CD8-positive, alpha-beta memory T cell (primary cell): ENCODE results near the gene MIB1. TPM values are rescaled to one million over a fixed set of nuclear protein-coding genes. Genes with fewer than 3 reads are reported as not detected.

Source experiments
- CTCF ChIA-PET: fragments of 350-600 bp; sonication (Branson Sonifier 250); formaldehyde crosslinking; loops from one replicate; lab custom pipeline; 2021; ENCODE audit warnings: antibody characterized with exemption; lab: Charles Lee
- POLR2A ChIA-PET: fragments of 350-600 bp; sonication (Branson Sonifier 250); formaldehyde crosslinking; loops from one replicate; lab custom pipeline; 2021; ENCODE audit warnings: antibody characterized with exemption; lab: Charles Lee
- DNase-seq, 5 donors: peaks; one replicate each; pipeline versions ENCODE4 v3.0.0 to v3.0.0-alpha.2; 2020 to 2022; ENCODE audit warnings: mixed read lengths in 1 of 5
- H3K27ac ChIP-seq: one replicate; pipeline ENCODE4 v1.7.0; 2013; ENCODE audit warnings: low read depth, mild to moderate bottlenecking, low read length, moderate library complexity
- H3K27me3 ChIP-seq: 2 replicates; pipeline ENCODE4 v1.7.0; 2013; ENCODE audit warnings: low read length, mild to moderate bottlenecking; ENCODE audit not compliant: insufficient read depth, poor library complexity, severe bottlenecking
- H3K36me3 ChIP-seq: 2 replicates; pipeline ENCODE4 v1.7.0; 2013; ENCODE audit warnings: mild to moderate bottlenecking, low read length, moderate library complexity; ENCODE audit not compliant: insufficient read depth
- H3K4me1 ChIP-seq: 2 replicates; pipeline ENCODE4 v1.7.0; 2013; ENCODE audit warnings: mild to moderate bottlenecking, low read length, moderate library complexity; ENCODE audit not compliant: insufficient read depth
- H3K4me3 ChIP-seq: 2 replicates; pipeline ENCODE4 v1.7.0; 2013; ENCODE audit warnings: mild to moderate bottlenecking, low read length
- H3K9me3 ChIP-seq: 2 replicates; pipeline ENCODE4 v1.7.0; 2013; ENCODE audit warnings: mild to moderate bottlenecking, low read length
- H3K27ac Mint-ChIP-seq, 8 donors: one replicate each; pipeline ENCODE4 v1.8.0; 2020 to 2021; ENCODE audit warnings: mixed read lengths in 8 of 8, mild to moderate bottlenecking in 6 of 8, inconsistent platforms in 3 of 8, moderate library complexity in 3 of 8
- H3K27me3 Mint-ChIP-seq, 2 donors: one replicate each; pipeline ENCODE4 v1.8.0; 2020 to 2021; ENCODE audit warnings: mixed read lengths in 2 of 2, mild to moderate bottlenecking in 1 of 2, moderate library complexity in 1 of 2
- H3K36me3 Mint-ChIP-seq, 3 donors: one replicate each; pipeline ENCODE4 v1.8.0; 2020 to 2021; ENCODE audit warnings: mixed read lengths in 3 of 3, inconsistent platforms in 1 of 3, mild to moderate bottlenecking in 1 of 3
- H3K4me1 Mint-ChIP-seq, 3 donors: one replicate each; pipeline ENCODE4 v1.8.0; 2020 to 2021; ENCODE audit warnings: mixed read lengths in 3 of 3, inconsistent platforms in 1 of 3, mild to moderate bottlenecking in 1 of 3
- H3K4me3 Mint-ChIP-seq, 7 donors: one replicate each; pipeline ENCODE4 v1.8.0; 2020 to 2021; ENCODE audit warnings: mixed read lengths in 7 of 7, mild to moderate bottlenecking in 6 of 7, moderate library complexity in 4 of 7, inconsistent platforms in 2 of 7
- H3K9me3 Mint-ChIP-seq, 5 donors: one replicate each; pipeline ENCODE4 v1.8.0; 2020 to 2022; ENCODE audit warnings: mixed read lengths in 5 of 5, mild to moderate bottlenecking in 3 of 5, moderate library complexity in 2 of 5, inconsistent platforms in 1 of 5
- polyA plus RNA-seq: library from polyadenylated mRNA; unstranded; fragments of 300-500 nt; fragmentation: Illumina TruSeq; gene quantifications from one replicate; pipeline ENCODE4 v1.2.3, GENCODE V29; 2021
- total RNA-seq, 2 experiments: library from RNA; stranded (reverse); gene quantifications; one replicate each; pipeline ENCODE4 v1.2.3, GENCODE V29; 2021

MIB1 gene
- total and polyA plus RNA-seq, 3 experiments from 2014 or later, result 3.8 to 47.0 (median 45.8) TPM

- CTCF ChIA-PET, result no interaction called here
- POLR2A ChIA-PET, result no interaction called here
Measured at GRCh38 chr18:21858544-21858943, 118.0 kb downstream of the MIB1 start.

GRCh38 chr18:21864386-21864785 lies 123.8 kb downstream of the MIB1 start:
- Mint-ChIP-seq H3K27ac (no peak overlapping the region), H3K9me3 (no peaks in the 10 kb centered on the region), H3K4me1 (no peaks in the 10 kb centered on the region), H3K27me3 (no peaks in the 10 kb centered on the region), H3K4me3 (no peak overlapping the region), H3K36me3 (peaks cover 4 to 61% (median 13%) of the 10 kb centered on the region in 3 donors)
- Histone ChIP-seq H3K4me3 (no peak overlapping the region), H3K36me3 (peaks cover 7% of the 10 kb centered on the region), H3K27ac (no peak overlapping the region), H3K4me1 (no peaks in the 10 kb centered on the region), H3K9me3 (no peaks in the 10 kb centered on the region), H3K27me3 (no peaks in the 10 kb centered on the region)
- ChIA-PET POLR2A (no interaction called here), CTCF (no interaction called here)
- no peak for DNase-seq

More at GRCh38 chr18:21858544-21858943, 118.0 kb downstream of the MIB1 start:
- Mint-ChIP-seq H3K4me1 (no peaks in the 10 kb centered on the region), H3K9me3 (no peaks in the 10 kb centered on the region), H3K27me3 (no peaks in the 10 kb centered on the region), H3K4me3 (no peak overlapping the region), H3K27ac (no peak overlapping the region), H3K36me3 (peaks cover 4 to 75% (median 27%) of the 10 kb centered on the region in 3 donors)
- H3K36me3 ChIP-seq, result no peaks in the 10 kb centered on the region
- H3K27me3 ChIP-seq, result no peaks in the 10 kb centered on the region
- no peak overlapping the region for H3K27ac ChIP-seq
- no peaks in the 10 kb centered on the region for H3K9me3 ChIP-seq
- no peak overlapping the region for H3K4me3 ChIP-seq
- H3K4me1 ChIP-seq, result no peaks in the 10 kb centered on the region
- no peak for DNase-seq

- no peaks in the 10 kb centered on the region for H3K27me3 Mint-ChIP-seq
- ChIA-PET CTCF (no interaction called here), POLR2A (no interaction called here)
- Histone ChIP-seq H3K4me3 (no peak overlapping the region), H3K4me1 (no peaks in the 10 kb centered on the region), H3K27me3 (no peaks in the 10 kb centered on the region), H3K36me3 (peaks cover 7% of the 10 kb centered on the region), H3K9me3 (no peaks in the 10 kb centered on the region), H3K27ac (no peak overlapping the region)
- H3K36me3 Mint-ChIP-seq, result peaks cover 4 to 56% (median 11%) of the 10 kb centered on the region in 3 donors
- no peaks in the 10 kb centered on the region for H3K9me3 Mint-ChIP-seq
- no peak for DNase-seq
- H3K27ac Mint-ChIP-seq, result no peak overlapping the region
- H3K4me1 Mint-ChIP-seq, result no peaks in the 10 kb centered on the region
- H3K4me3 Mint-ChIP-seq, result no peak overlapping the region
Measured at GRCh38 chr18:21865043-21865442, 124.5 kb downstream of the MIB1 start.

- ChIA-PET CTCF (no interaction called here), POLR2A (no interaction called here)
- Histone ChIP-seq H3K4me1 (no peaks in the 10 kb centered on the region), H3K27me3 (no peaks in the 10 kb centered on the region), H3K9me3 (no peaks in the 10 kb centered on the region), H3K4me3 (no peak overlapping the region), H3K36me3 (peaks cover 7% of the 10 kb centered on the region), H3K27ac (no peak overlapping the region)
- Mint-ChIP-seq H3K9me3 (peaks cover 0 to 2% (median 0%) of the 10 kb centered on the region in 5 donors), H3K27me3 (no peaks in the 10 kb centered on the region), H3K4me3 (no peak overlapping the region), H3K4me1 (no peaks in the 10 kb centered on the region), H3K36me3 (peaks cover 0 to 31% (median 9%) of the 10 kb centered on the region in 3 donors), H3K27ac (no peak overlapping the region)
- no peak for DNase-seq
Measured at GRCh38 chr18:21868770-21869169, 128.2 kb downstream of the MIB1 start.

GRCh38 chr18:21889570-21889969 lies 149.0 kb downstream of the MIB1 start:
- Histone ChIP-seq H3K9me3 (no peaks in the 10 kb centered on the region), H3K4me3 (no peak overlapping the region), H3K27ac (no peak overlapping the region), H3K4me1 (no peaks in the 10 kb centered on the region), H3K27me3 (no peaks in the 10 kb centered on the region), H3K36me3 (no peaks in the 10 kb centered on the region)
- CTCF ChIA-PET, result no interaction called here
- no peak overlapping the region for H3K4me3 Mint-ChIP-seq
- no peak for DNase-seq
- no peak overlapping the region for H3K27ac Mint-ChIP-seq
- H3K36me3 Mint-ChIP-seq, result peaks cover 0 to 1% (median 0%) of the 10 kb centered on the region in 3 donors
- H3K27me3 Mint-ChIP-seq, result peaks cover 12 to 31% of the 10 kb centered on the region in 2 donors
- H3K9me3 Mint-ChIP-seq, result peaks cover 0 to 2% (median 0%) of the 10 kb centered on the region in 5 donors
- no peaks in the 10 kb centered on the region for H3K4me1 Mint-ChIP-seq
- POLR2A ChIA-PET, result no interaction called here

- ChIA-PET POLR2A (no interaction called here), CTCF (no interaction called here)
- Histone ChIP-seq H3K4me1 (no peaks in the 10 kb centered on the region), H3K36me3 (no peaks in the 10 kb centered on the region), H3K9me3 (no peaks in the 10 kb centered on the region), H3K27ac (no peak overlapping the region), H3K27me3 (no peaks in the 10 kb centered on the region), H3K4me3 (no peak overlapping the region)
- H3K27ac Mint-ChIP-seq, result no peak overlapping the region
- peaks cover 20 to 51% of the 10 kb centered on the region in 2 donors for H3K27me3 Mint-ChIP-seq
- H3K4me3 Mint-ChIP-seq, result no peak overlapping the region
- peaks cover 0 to 2% (median 0%) of the 10 kb centered on the region in 5 donors for H3K9me3 Mint-ChIP-seq
- H3K36me3 Mint-ChIP-seq, result peaks cover 0 to 1% (median 0%) of the 10 kb centered on the region in 3 donors
- no peak for DNase-seq
- H3K4me1 Mint-ChIP-seq, result peaks cover 0 to 8% (median 0%) of the 10 kb centered on the region in 3 donors
Measured at GRCh38 chr18:21894619-21895367, 154.2 kb downstream of the MIB1 start.

GRCh38 chr18:21896732-21897336 lies 156.2 kb downstream of the MIB1 start:
- no peaks in the 10 kb centered on the region for H3K36me3 Mint-ChIP-seq

GRCh38 chr18:21897811-21898210 lies 157.2 kb downstream of the MIB1 start:
- no peak overlapping the region for H3K4me3 ChIP-seq
- H3K27ac ChIP-seq, result no peak overlapping the region
- H3K27me3 ChIP-seq, result no peaks in the 10 kb centered on the region
- H3K9me3 ChIP-seq, result no peaks in the 10 kb centered on the region
- Mint-ChIP-seq H3K4me3 (peak overlapping the region in 1 of 7 donors; percentile 1), H3K4me1 (peaks cover 0 to 8% (median 0%) of the 10 kb centered on the region in 3 donors), H3K9me3 (no peaks in the 10 kb centered on the region), H3K27ac (no peak overlapping the region), H3K27me3 (peaks cover 23 to 40% of the 10 kb centered on the region in 2 donors), H3K36me3 (no peaks in the 10 kb centered on the region)
- no peaks in the 10 kb centered on the region for H3K36me3 ChIP-seq
- no peaks in the 10 kb centered on the region for H3K4me1 ChIP-seq
- POLR2A ChIA-PET, result no interaction called here
- CTCF ChIA-PET, result interaction anchor here (0.6 kb wide), 1 partner anchor 675 kb away, joined by 3 read pairs; no protein-coding TSS in a partner anchor
- no peak for DNase-seq

More at GRCh38 chr18:21896732-21897336, 156.2 kb downstream of the MIB1 start:
- H3K27me3 Mint-ChIP-seq, result peaks cover 19 to 43% of the 10 kb centered on the region in 2 donors
- Histone ChIP-seq H3K4me3 (no peak overlapping the region), H3K27me3 (no peaks in the 10 kb centered on the region), H3K9me3 (no peaks in the 10 kb centered on the region), H3K27ac (no peak overlapping the region), H3K36me3 (no peaks in the 10 kb centered on the region), H3K4me1 (no peaks in the 10 kb centered on the region)
- POLR2A ChIA-PET, result no interaction called here
- H3K4me1 Mint-ChIP-seq, result peaks cover 0 to 8% (median 0%) of the 10 kb centered on the region in 3 donors
- H3K4me3 Mint-ChIP-seq, result no peak overlapping the region
- DNase-seq, result no peak
- CTCF ChIA-PET, result no interaction called here
- no peaks in the 10 kb centered on the region for H3K9me3 Mint-ChIP-seq
- H3K27ac Mint-ChIP-seq, result peak overlapping the region in 1 of 8 donors; percentile 22
